Hindlimb muscle (tissue), 1 donor: ENCODE results near the gene MAST3. TPM values are rescaled to one million over a fixed set of nuclear protein-coding genes. Genes with fewer than 3 reads are reported as not detected.

ENCODE experiments used
- DNase-seq: peaks from one replicate; pipeline ENCODE4 v3.0.0-alpha.2; 2013
- polyA plus RNA-seq: library from polyadenylated mRNA; unstranded; fragments of 120-200 nt; gene quantifications from one replicate; pipeline ENCODE4 v1.2.1, GENCODE V29; 2013; ENCODE audit not compliant: insufficient read length

Gene MAST3
- polyA plus RNA-seq, 1 donor, result 17.3 TPM

DNA sequence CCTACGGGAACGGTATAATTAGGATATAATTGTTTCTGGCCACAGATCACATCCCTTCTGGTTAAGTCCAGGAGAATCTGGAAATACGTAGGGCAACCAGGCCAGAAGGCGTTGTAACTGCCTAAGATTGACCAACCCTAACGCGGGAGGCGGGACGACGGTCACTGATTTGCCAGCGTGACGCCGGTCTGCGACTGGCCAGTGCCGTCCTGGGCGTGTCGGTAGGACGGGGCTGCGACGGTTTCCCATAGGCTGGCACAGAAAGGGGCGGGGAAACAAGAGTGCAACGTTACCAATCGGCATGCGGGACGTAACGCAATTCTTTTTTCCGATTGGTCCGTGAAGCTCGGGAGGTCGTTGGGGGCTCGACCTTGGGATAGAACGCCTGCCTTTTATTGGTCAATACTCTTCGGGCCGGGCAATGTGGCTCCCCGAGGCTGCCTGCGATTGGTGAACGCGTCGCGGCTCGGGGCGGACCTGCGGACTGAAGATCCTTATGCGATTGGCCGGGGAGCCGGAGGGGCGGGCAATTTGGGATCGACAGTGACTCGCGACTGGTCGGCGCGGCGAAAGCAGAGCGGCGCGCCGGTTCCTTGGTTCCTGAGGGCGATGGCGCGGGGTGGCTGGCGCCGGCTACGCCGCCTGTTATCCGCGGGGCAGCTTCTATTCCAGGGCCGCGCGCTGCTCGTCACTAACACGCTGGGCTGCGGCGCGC lies 95.3 kb downstream of the MAST3 start, which contains the start of gene MPV17L2:
TSS of gene MPV17L2 (plus strand) at position 546 of the 715 bp plus-strand sequence. CDS start at position 610, 64 bp downstream.
- DNase-seq, result peak; percentile 99

DNA sequence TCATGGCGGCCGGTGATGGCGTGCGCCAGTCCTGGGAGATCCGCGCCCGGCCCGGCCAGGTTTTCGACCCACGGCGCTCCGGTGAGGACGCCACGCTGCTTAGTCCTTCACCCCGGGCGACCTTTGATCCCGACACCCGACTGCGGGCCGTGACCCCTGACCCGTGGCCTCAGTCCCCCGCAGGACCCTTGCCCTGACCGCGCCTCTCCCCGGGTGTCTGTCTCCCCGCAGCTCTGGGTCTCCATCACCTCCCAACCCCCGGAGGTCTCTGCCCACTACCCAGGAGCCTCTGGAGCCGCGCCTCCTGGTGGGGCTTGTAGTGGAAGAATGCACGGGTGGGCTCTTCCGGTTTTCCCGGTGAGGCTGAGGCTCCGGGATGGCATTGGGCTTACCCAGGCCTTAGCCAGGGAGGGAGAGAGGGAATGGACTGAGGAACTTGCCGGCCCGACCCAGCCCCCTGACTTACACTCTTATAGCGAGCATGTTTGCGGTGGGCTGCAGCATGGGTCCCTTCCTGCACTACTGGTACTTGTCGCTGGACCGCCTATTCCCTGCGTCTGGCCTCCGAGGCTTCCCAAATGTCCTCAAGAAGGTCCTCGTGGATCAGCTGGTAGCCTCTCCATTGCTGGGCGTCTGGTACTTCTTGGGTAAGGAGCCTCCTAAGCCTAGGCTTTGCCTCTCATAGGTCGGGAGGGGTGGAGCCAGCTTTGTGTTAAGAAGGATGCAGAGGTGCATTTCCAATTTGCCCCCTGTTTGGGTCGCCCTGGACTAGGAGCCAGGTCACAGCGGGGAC lies 96.0 kb downstream of the MAST3 start:
- DNase-seq, result no peak

DNA sequence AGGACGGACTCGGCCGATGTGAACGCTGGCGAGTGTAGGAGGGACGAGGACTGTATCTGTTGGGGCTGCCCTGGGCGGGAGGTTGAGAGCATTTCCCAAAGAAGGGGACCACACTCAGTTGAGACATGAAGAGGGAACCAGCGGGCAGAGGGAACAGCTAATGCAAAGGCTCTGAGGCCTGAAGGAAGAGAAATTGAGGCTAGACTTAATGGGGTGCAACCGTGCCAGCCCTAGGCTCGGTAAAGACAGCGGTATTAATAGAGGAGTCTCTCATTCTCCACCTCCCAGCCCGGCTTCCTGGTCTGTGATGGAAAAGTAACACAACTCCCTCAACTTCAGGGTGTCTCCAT lies 96.6 kb downstream of the MAST3 start:
- DNase-seq, result no peak

DNA sequence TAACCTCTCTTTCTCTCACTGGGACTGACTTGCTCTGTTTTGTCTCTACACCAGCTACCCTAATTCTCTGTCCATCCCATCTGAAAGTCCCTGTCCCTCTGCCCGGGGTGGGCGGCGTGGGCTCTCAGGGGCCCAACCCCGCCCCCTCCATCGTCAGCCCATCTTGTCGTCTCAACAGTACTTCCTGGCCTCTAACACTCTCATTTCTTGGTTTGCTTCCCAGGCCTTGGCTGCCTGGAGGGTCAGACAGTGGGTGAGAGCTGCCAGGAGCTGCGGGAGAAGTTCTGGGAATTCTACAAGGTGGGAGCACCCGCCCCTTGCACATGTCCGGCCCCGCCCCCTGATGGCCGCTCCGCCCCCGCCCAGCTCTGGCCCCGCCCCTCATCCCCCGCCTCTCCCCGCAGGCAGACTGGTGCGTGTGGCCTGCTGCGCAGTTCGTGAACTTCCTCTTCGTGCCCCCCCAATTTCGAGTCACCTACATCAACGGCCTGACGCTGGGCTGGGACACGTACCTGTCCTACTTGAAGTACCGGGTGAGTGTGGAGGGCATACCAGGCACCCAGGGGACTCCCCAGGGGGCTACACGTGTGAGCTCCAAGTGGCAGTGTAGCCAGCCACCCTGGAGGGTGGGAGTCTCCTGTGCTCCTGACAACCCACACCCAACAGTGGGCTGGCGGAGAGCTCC lies 97.1 kb downstream of the MAST3 start:
- DNase-seq, result no peak

DNA sequence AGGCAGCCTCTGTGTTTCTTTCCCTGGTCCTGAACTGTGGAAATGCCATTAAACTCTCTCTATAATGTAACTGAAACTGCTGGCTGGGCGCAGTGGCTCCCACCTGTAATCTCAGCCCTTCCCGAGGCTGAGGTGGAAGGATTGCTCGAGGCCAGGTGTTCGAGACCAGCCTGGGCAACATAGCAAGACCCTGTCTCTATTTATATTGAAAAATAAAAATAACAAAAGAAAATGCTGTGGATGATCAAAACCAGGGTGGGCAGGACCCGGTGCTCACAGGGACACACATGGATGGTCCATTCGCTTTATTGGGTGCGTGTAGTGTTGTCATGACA lies 98.9 kb downstream of the MAST3 start:
- no peak for DNase-seq

DNA sequence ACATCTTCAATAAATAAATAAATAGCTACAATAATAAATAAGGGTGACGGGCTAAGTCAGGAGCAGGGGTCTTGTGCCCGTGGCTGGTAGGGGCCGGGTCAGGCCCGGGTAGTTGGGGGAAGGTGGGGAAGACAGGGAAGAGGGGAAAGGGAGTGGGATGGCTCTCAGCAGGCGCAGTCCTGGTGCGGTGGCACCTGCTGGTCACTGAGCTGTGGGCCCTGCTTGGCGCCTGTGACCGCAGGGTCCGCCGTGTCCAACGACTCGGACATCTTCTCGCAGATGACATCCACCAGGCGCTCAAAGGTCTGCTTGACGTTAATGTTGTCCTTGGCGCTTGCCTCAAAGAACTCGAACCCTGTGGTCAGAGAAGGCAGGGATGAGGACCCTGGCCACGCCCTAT lies 99.7 kb downstream of the MAST3 start:
- no peak for DNase-seq

DNA sequence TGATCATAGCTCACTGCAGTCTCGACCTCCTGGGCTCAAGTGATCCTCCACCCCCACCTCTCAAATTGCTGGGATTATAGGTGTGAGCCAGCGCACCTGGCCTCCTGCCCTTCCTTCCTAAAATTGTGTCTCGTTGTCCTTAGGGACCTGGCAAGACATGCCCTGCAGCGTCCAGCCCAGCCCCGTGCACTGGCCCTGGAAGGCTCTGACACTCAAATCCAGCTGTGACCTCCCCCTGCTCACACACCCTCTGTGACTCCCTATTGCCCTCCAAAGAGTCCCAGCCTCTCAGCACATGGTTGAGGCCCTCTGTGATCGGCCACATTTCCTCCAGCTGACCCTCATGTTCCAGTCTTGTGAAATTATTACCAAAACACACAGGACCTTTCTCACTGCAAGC lies 100.4 kb downstream of the MAST3 start:
- no peak for DNase-seq

DNA sequence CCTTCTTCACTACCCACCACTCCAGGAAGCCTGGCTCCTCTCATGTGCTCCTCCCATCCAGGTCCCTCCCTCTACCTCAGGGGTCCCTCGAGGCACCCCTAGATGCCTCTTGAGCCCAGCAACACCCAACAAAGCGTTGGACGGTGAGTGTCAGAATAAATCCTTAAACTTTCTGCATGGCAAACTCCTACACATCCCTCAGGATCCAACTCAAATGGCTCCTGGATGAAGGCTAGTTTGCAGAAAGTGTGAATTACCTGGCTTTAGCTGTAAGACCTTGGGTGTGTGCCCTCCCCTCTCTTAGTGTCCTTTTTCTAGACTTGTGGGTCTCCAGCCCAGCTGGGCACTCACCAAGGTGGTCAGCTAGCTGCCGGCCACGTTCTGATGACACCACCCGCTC lies 100.8 kb downstream of the MAST3 start:
- no peak for DNase-seq

Other genes with a start within 250 kb of the MAST3 start
- 3.7 TPM for gene JAK3, start 249.8 kb upstream of the MAST3 start, polyA plus RNA-seq
- gene RPL18A, start 237.9 kb upstream of the MAST3 start, polyA plus RNA-seq, result 2,715 TPM
- gene SLC5A5, start 225.8 kb upstream of the MAST3 start, polyA plus RNA-seq, result 0.05 TPM
- 72.0 TPM for gene CCDC124, start 164.8 kb upstream of the MAST3 start, polyA plus RNA-seq
- gene KCNN1, start 130.7 kb upstream of the MAST3 start, polyA plus RNA-seq, result 0.63 TPM
- gene ARRDC2, start 89.6 kb upstream of the MAST3 start, polyA plus RNA-seq, result 4.5 TPM
- 0.75 TPM for gene IL12RB1, start 10.8 kb upstream of the MAST3 start, polyA plus RNA-seq
- gene PIK3R2, start 55.4 kb downstream of the MAST3 start, polyA plus RNA-seq, result 66.1 TPM
- 2.9 TPM for gene IFI30, start 76.0 kb downstream of the MAST3 start, polyA plus RNA-seq
- gene MPV17L2, start 95.4 kb downstream of the MAST3 start, polyA plus RNA-seq, result 6.5 TPM
- gene RAB3A, start 106.3 kb downstream of the MAST3 start, polyA plus RNA-seq, result 5.1 TPM
- 7.1 TPM for gene PDE4C, start 128.7 kb downstream of the MAST3 start, polyA plus RNA-seq
- 4.9 TPM for gene IQCN, start 176.7 kb downstream of the MAST3 start, polyA plus RNA-seq
- 139 TPM for gene JUND, start 183.8 kb downstream of the MAST3 start, polyA plus RNA-seq
- 93.0 TPM for gene LSM4, start 225.3 kb downstream of the MAST3 start, polyA plus RNA-seq
- gene PGPEP1, start 242.8 kb downstream of the MAST3 start, polyA plus RNA-seq, result 14.4 TPM